ENCODE measurements around the gene CYSTM1. TPM values are rescaled to one million over a fixed set of nuclear protein-coding genes. Genes with fewer than 3 reads are reported as not detected.
"Not testable (repeated sequence)": the region's sequence is repeated elsewhere in the genome, so short reads cannot be mapped to it uniquely, and the experiment has no call there.

Gene CYSTM1
- total RNA-seq, 2 donors from 2014 or later: 56.8 to 97.2 TPM

DNA sequence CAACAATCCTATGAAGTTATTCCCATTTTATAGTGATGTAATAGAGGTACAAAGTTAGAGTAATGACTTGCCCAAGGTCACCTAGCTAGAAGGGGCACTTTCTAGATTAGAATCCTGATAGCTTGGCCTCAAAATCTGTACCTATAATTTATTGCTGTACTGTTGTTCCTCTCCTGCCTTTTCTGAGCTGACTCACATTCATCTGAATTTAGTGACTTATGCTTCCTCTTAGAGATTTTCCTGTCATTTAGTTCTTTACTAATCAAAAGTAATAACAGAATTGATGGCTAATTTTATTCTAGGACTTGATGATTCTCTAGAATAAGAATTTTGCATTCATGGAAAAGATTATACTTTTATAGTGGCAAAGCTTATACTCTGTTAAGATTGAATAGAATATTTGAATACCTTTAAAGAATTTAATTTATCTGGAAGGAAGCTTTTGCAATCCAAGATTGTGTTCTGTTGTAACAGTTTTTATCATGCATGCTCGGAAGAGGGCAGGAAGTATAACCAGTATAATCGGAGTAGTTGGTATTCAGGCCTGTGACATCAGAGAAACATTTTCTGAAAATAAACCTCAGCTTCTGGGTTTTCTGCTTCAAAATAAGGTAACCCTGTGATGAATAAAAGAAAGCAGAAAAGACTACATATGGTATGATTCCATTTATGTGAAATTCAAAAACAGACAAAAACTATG lies 21.3 kb downstream of the CYSTM1 start:
- intact Hi-C loops (cut with DNase I): no loop called here
- TF ChIP-seq CTCF (IDR thresholded peaks at IDR 0.05): no peak
- TF ChIP-seq POLR2A (IDR thresholded peaks at IDR 0.05): no peak
- Histone ChIP-seq H3K27ac (peak overlapping the region in 1 of 4 donors; percentile 52), H3K36me3 (replicated peaks in 1 of 2; ENCODE audit: insufficient read depth in 1 of 2, low read depth in 2 of 2) (no peaks in the 10 kb centered on the region), H3K4me1 (peaks cover 65% of the 10 kb centered on the region), H3K4me3 (no peak overlapping the region), H3K27me3 (no peaks in the 10 kb centered on the region), H3K9me3 (no peaks in the 10 kb centered on the region)
- ATAC-seq: no peak
- WGBS, 2 donors: 17 to 25% methylated on average over 2 of the region's 2 CpGs
- DNase-seq: no peak

- Histone ChIP-seq H3K27me3 (no peaks in the 10 kb centered on the region), H3K4me1 (peaks cover 65% of the 10 kb centered on the region), H3K36me3 (replicated peaks in 1 of 2; ENCODE audit: insufficient read depth in 1 of 2, low read depth in 2 of 2) (no peaks in the 10 kb centered on the region), H3K9me3 (no peaks in the 10 kb centered on the region), H3K27ac (peak overlapping the region in 1 of 4 donors; percentile 52), H3K4me3 (no peak overlapping the region)
- ATAC-seq: no peak
- intact Hi-C loops (cut with DNase I): no loop called here
- 37 to 49% methylated on average over 2 of the region's 2 CpGs for WGBS, 2 donors
- no peak for DNase-seq
- TF ChIP-seq CTCF (IDR thresholded peaks at IDR 0.05) (no peak), POLR2A (IDR thresholded peaks at IDR 0.05) (no peak)
Measured at GRCh38 chr5:140197023-140197422, 22.0 kb downstream of the CYSTM1 start.

- H3K27ac ChIP-seq; H3K36me3 ChIP-seq (replicated peaks in 1 of 2; ENCODE audit: insufficient read depth in 1 of 2, low read depth in 2 of 2); DNase-seq; H3K27me3 ChIP-seq; H3K9me3 ChIP-seq; intact Hi-C loops (cut with DNase I); ATAC-seq; H3K4me3 ChIP-seq: not testable (repeated sequence)
- peaks cover 65% of the 10 kb centered on the region for H3K4me1 ChIP-seq
- WGBS, 2 donors: 92 to 100% methylated on average over 1 of the region's 1 CpG
Measured at GRCh38 chr5:140198915-140199314, 23.9 kb downstream of the CYSTM1 start.

GRCh38 chr5:140202078-140202477 lies 27.1 kb downstream of the CYSTM1 start:
- Histone ChIP-seq H3K4me3 (no peak overlapping the region), H3K36me3 (replicated peaks in 1 of 2; ENCODE audit: insufficient read depth in 1 of 2, low read depth in 2 of 2) (no peaks in the 10 kb centered on the region), H3K27ac (peak overlapping the region in 3 of 4 donors; percentile 7 to 33 (median 32)), H3K4me1 (peaks cover 63% of the 10 kb centered on the region), H3K27me3 (no peaks in the 10 kb centered on the region), H3K9me3 (no peaks in the 10 kb centered on the region)
- WGBS, 2 donors: 64 to 70% methylated on average over 4 of the region's 4 CpGs
- DNase-seq (no peak), ATAC-seq (no peak)
- TF ChIP-seq POLR2A (IDR thresholded peaks at IDR 0.05) (no peak), CTCF (IDR thresholded peaks at IDR 0.05) (no peak)
- intact Hi-C loops (cut with DNase I): no loop called here

GRCh38 chr5:140202610-140203009 lies 27.6 kb downstream of the CYSTM1 start:
- Histone ChIP-seq H3K27me3 (no peaks in the 10 kb centered on the region), H3K36me3 (replicated peaks in 1 of 2; ENCODE audit: insufficient read depth in 1 of 2, low read depth in 2 of 2) (no peaks in the 10 kb centered on the region), H3K4me1 (peaks cover 63% of the 10 kb centered on the region), H3K4me3 (no peak overlapping the region), H3K27ac (peak overlapping the region; percentile 7 to 33 (median 26)), H3K9me3 (no peaks in the 10 kb centered on the region)
- peak; percentile 81 for ATAC-seq
- intact Hi-C loops (cut with DNase I): no loop called here
- WGBS, 2 donors: 19 to 23% methylated on average over 2 of the region's 2 CpGs
- TF ChIP-seq POLR2A (IDR thresholded peaks at IDR 0.05) (no peak), CTCF (IDR thresholded peaks at IDR 0.05) (no peak)
- peak; percentile 25 to 72 (median 58) for DNase-seq

All from body of pancreas (tissue), 4 donors.